HCT116 (cell line): ENCODE data around the gene RGS9BP. TPM values are rescaled to one million over a fixed set of nuclear protein-coding genes. Genes with fewer than 3 reads are reported as not detected.

Source experiments
- ATAC-seq: fragments of 200-7000 bp; cut with Tn5 transposase; 2 replicates; pipeline ENCODE4 v1.9.1; 2020; ENCODE audit warnings: mild to moderate bottlenecking, moderate library complexity
- BruUV-seq: library from RNA; stranded (reverse); fragments of 400-500 nt; replicated peaks from 2 replicates; lab custom pipeline; 2021; lab: Mats Ljungman, UMichigan
- CTCF ChIA-PET: fragments of 300-600 bp; sonication (Branson Sonifier 250); formaldehyde crosslinking; loops from one replicate; lab custom pipeline; 2021; ENCODE audit warnings: antibody characterized with exemption; lab: Charles Lee
- POLR2A ChIA-PET: fragments of 300-600, 350-600 bp; sonication (Branson Sonifier 250); formaldehyde crosslinking; loops from one replicate; lab custom pipeline; 2021; ENCODE audit warnings: antibody characterized with exemption; lab: Charles Lee
- RAD21 ChIA-PET, 2 experiments: fragments of 300-600 bp; sonication (Branson Sonifier 250); formaldehyde crosslinking; loops; one replicate each; lab custom pipeline; 2023; ENCODE audit warnings: low total read pairs in 2 of 2; ENCODE audit not compliant: uncharacterized antibody in 2 of 2, unreplicated experiment in 2 of 2, low non-redundant PET in 1 of 2; lab: Charles Lee
- DNase-seq: peaks from one replicate; pipeline ENCODE4 v3.0.0-alpha.2; 2010; ENCODE audit warnings: low read depth, low spot score
- H2AFZ ChIP-seq: fragments of 200-600 bp; shearing (Covaris generic), sonication (generic); 2 replicates; pipeline ENCODE4 v1.6.1; 2017; ENCODE audit warnings: low read depth, mixed run types, mixed read lengths, antibody characterized with exemption, low read length; ENCODE audit not compliant: poor library complexity, severe bottlenecking
- H3K27ac ChIP-seq: 2 replicates; pipeline ENCODE4 v1.5.1; 2012; ENCODE audit warnings: low read depth, low read length
- H3K27me3 ChIP-seq: fragments of 200-600 bp; sonication (generic); 2 replicates; pipeline ENCODE4 v1.6.1; 2016; ENCODE audit warnings: mixed run types, low read length, mixed read lengths; ENCODE audit not compliant: insufficient read depth
- H3K36me3 ChIP-seq, 2 experiments: fragments of 200-500 bp in 1 of 2; fragments of 200-600 bp in 1 of 2; sonication (Bioruptor generic) in 1 of 2; sonication (generic) in 1 of 2; 2 replicates each; pipeline versions ENCODE4 v1.5.1 to v1.6.1; 2014 to 2016; ENCODE audit warnings: low read length in 2 of 2, inconsistent platforms in 1 of 2, mixed read lengths in 1 of 2, mixed run types in 1 of 2; ENCODE audit not compliant: insufficient read depth in 2 of 2, control insufficient read depth in 1 of 2
- H3K4me1 ChIP-seq, 2 experiments: fragments of 200-600 bp in 1 of 2; sonication (generic) in 1 of 2; 2 replicates each; pipeline versions ENCODE4 v1.5.1 to v1.6.1; 2012 to 2017; ENCODE audit warnings: low read length in 2 of 2, inconsistent platforms in 1 of 2, mild to moderate bottlenecking in 1 of 2, mixed read lengths in 1 of 2, mixed run types in 1 of 2, moderate library complexity in 1 of 2; ENCODE audit not compliant: insufficient read depth in 2 of 2, control insufficient read depth in 1 of 2
- H3K4me2 ChIP-seq: fragments of 200-600 bp; sonication (generic); 2 replicates; pipeline ENCODE4 v1.6.1; 2017; ENCODE audit warnings: mixed run types, low read length, mixed read lengths
- H3K4me3 ChIP-seq, 2 experiments: fragments of 200-600 bp in 1 of 2; sonication (generic) in 1 of 2; replicated peaks in 1 of 2; 2 replicates each; pipeline ENCODE4 v1.5.1; 2011 to 2016; ENCODE audit warnings: low read length in 2 of 2, control low read depth in 1 of 2, low read depth in 1 of 2, mild to moderate bottlenecking in 1 of 2, mixed read lengths in 1 of 2, mixed run types in 1 of 2
- H3K79me2 ChIP-seq: fragments of 200-600 bp; sonication (generic); 2 replicates; pipeline ENCODE4 v1.6.1; 2017; ENCODE audit warnings: mild to moderate bottlenecking, mixed run types, low read length, moderate library complexity, mixed read lengths; ENCODE audit not compliant: insufficient read depth
- H3K9ac ChIP-seq: fragments of 200-600 bp; sonication (generic); 2 replicates; pipeline ENCODE4 v1.6.1; 2016; ENCODE audit warnings: low read length, mixed read lengths
- H3K9me2 ChIP-seq: fragments of 200-600 bp; sonication (generic), shearing (Covaris generic); 2 replicates; pipeline ENCODE4 v1.6.1; 2017; ENCODE audit warnings: mixed run types, mild to moderate bottlenecking, moderate library complexity; ENCODE audit not compliant: insufficient read depth
- H3K9me3 ChIP-seq, 2 experiments: fragments of 200-500 bp in 1 of 2; fragments of 200-600 bp in 1 of 2; sonication (Bioruptor generic) in 1 of 2; sonication (generic) in 1 of 2; 2 replicates each; pipeline ENCODE4 v1.6.1; 2014 to 2017; ENCODE audit warnings: low read length in 2 of 2, mixed read lengths in 2 of 2, inconsistent platforms in 1 of 2, low read depth in 1 of 2, mild to moderate bottlenecking in 1 of 2, mixed run types in 1 of 2, moderate library complexity in 1 of 2; ENCODE audit not compliant: control insufficient read depth in 1 of 2, insufficient read depth in 1 of 2
- H4K20me1 ChIP-seq: fragments of 200-600 bp; sonication (generic), shearing (Covaris generic); 2 replicates; pipeline ENCODE4 v1.6.1; 2017; ENCODE audit warnings: mixed run types, mild to moderate bottlenecking, moderate library complexity; ENCODE audit not compliant: insufficient read depth
- CBX3 ChIP-seq: IDR thresholded peaks from 2 replicates; pipeline ENCODE4 v1.6.1; 2012; ENCODE audit warnings: low read depth
- CEBPB ChIP-seq: IDR thresholded peaks from 2 replicates; pipeline ENCODE4 v1.6.1; 2012; ENCODE audit warnings: low read depth
- EGR1 ChIP-seq: IDR thresholded peaks from 2 replicates; pipeline ENCODE4 v1.6.1; 2012; ENCODE audit warnings: low read depth
- ELF1 ChIP-seq: IDR thresholded peaks from 2 replicates; pipeline ENCODE4 v1.6.1; 2012; ENCODE audit warnings: low read depth, borderline replicate concordance
- EZH2 ChIP-seq: fragments of 200-600 bp; sonication (generic); IDR thresholded peaks from 2 replicates; pipeline ENCODE4 v1.6.1; 2017; ENCODE audit warnings: antibody characterized with exemption, mixed run types
- FOSL1 ChIP-seq: IDR thresholded peaks from 2 replicates; pipeline ENCODE4 v1.6.1; 2012; ENCODE audit warnings: low read depth
- POLR2A ChIP-seq: IDR thresholded peaks from 2 replicates; pipeline ENCODE4 v1.7.0; 2011; ENCODE audit warnings: borderline replicate concordance; ENCODE audit not compliant: insufficient read depth, insufficient read length; ENCODE audit errors: extremely low read depth
- POLR2AphosphoS5 ChIP-seq: IDR thresholded peaks from 2 replicates; pipeline ENCODE4 v1.6.1; 2011; ENCODE audit warnings: mild to moderate bottlenecking, low read depth, low read length, moderate library complexity
- RAD21 ChIP-seq: IDR thresholded peaks from 2 replicates; pipeline ENCODE4 v1.6.1; 2012; ENCODE audit warnings: low read depth, mild to moderate bottlenecking
- SIN3A ChIP-seq: IDR thresholded peaks from 2 replicates; pipeline ENCODE4 v1.6.1; 2012; ENCODE audit warnings: low read depth
- SP1 ChIP-seq: IDR thresholded peaks from 2 replicates; pipeline ENCODE4 v1.6.1; 2012; ENCODE audit warnings: low read depth
- SRF ChIP-seq: IDR thresholded peaks from 2 replicates; pipeline ENCODE4 v1.6.1; 2012; ENCODE audit warnings: low read depth
- TCF7L2 ChIP-seq: IDR thresholded peaks from 2 replicates; pipeline ENCODE4 v1.7.0; 2011; ENCODE audit warnings: borderline replicate concordance, inconsistent platforms; ENCODE audit not compliant: insufficient read depth, insufficient read length; ENCODE audit errors: extremely low read depth
- ZNF274 ChIP-seq: fragments of 200-500 bp; sonication (Bioruptor generic); IDR thresholded peaks from 2 replicates; pipeline ENCODE4 v1.6.1; 2014; ENCODE audit warnings: mild to moderate bottlenecking, low read depth, low read length, inconsistent platforms
- intact Hi-C: fragments of 100-400 bp; cut with micrococcal nuclease; formaldehyde crosslinking; loops from 2 replicates; pipeline ENCODE4 v1.10.0; 2022
- total RNA-seq: library from RNA; stranded (reverse); gene quantifications from one replicate; pipeline ENCODE4 v1.2.1, GENCODE V29; 2021; ENCODE audit not compliant: unreplicated experiment
- TF ChIP-seq, protein P1 (sequence below): IDR thresholded peaks from 2 replicates; pipeline ENCODE4 v1.6.1; 2012
- TF ChIP-seq, protein P2 (sequence below): IDR thresholded peaks from 2 replicates; pipeline ENCODE4 v1.6.1; 2012; ENCODE audit warnings: low read depth

The RGS9BP gene
- total RNA-seq, 1 experiment from 2014 or later: 0.54 TPM

DNA sequence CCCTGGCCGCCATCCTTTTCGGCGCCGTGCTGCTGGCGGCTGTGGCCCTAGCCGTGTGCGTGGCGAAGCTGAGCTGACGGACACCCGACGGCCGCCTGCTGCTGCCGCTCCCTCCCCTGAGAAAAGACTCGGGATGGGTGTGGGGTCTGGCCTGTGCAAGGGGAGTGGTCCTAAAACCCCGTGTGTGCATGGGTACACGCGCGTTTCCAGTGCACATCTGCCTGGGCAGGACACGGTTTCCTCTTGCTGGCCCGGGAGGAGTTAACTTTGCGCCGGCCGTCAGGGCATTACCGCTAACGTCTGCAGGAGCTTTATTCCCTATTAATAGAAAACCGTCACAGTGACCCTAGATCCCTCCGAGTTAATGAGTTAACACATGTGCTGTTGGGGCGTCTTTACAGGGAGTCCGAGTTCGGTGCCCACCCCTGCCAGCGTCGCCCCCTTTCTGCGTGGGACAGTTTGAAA lies 1.3 kb downstream of the RGS9BP start:
- H3K9ac ChIP-seq: no peak overlapping the region
- TF ChIP-seq FOSL1: no peak
- no peak for TF ChIP-seq ZNF274
- no peak for TF ChIP-seq CEBPB
- no peak for TF ChIP-seq EZH2
- TF ChIP-seq SP1: no peak
- TF ChIP-seq RAD21: no peak
- TF ChIP-seq, protein P1, sequence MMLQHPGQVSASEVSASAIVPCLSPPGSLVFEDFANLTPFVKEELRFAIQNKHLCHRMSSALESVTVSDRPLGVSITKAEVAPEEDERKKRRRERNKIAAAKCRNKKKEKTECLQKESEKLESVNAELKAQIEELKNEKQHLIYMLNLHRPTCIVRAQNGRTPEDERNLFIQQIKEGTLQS: no peak
- no peak for TF ChIP-seq EGR1
- no peak for TF ChIP-seq POLR2A
- TF ChIP-seq ELF1: no peak
- TF ChIP-seq, all 23 proteins: peak for 0
- no peak overlapping the region for H3K4me2 ChIP-seq
- ChIA-PET RAD21 (no interaction called here), POLR2A (interaction anchor here (1.0 kb wide), 1 partner anchor 14 kb away, joined by 3 read pairs; the partner anchor contains the start of gene NUDT19), CTCF (interaction anchor here (0.6 kb wide), 1 partner anchor 90 kb away, joined by 3 read pairs; no protein-coding TSS in a partner anchor)
- H3K27ac ChIP-seq: no peak overlapping the region
- no TSS peak for BruUV-seq
- no peaks in the 10 kb centered on the region for H3K9me2 ChIP-seq
- no peak overlapping the region for H2AFZ ChIP-seq
- H3K36me3 ChIP-seq: 0 out of 4 replicates have a peak, but pooled peaks cover 0 to 4% of the 10 kb centered on the region in 2 experiments
- peaks cover 26% of the 10 kb centered on the region for H3K79me2 ChIP-seq
- ATAC-seq (no peak), DNase-seq (no peak)
- no peak overlapping the region for H3K4me3 ChIP-seq
- no peaks in the 10 kb centered on the region for H3K27me3 ChIP-seq
- H3K9me3 ChIP-seq: no peaks in the 10 kb centered on the region
- H3K4me1 ChIP-seq: peaks cover 11 to 23% of the 10 kb centered on the region in 2 experiments
- intact Hi-C loops: no loop called here
- H4K20me1 ChIP-seq: no peaks in the 10 kb centered on the region

DNA sequence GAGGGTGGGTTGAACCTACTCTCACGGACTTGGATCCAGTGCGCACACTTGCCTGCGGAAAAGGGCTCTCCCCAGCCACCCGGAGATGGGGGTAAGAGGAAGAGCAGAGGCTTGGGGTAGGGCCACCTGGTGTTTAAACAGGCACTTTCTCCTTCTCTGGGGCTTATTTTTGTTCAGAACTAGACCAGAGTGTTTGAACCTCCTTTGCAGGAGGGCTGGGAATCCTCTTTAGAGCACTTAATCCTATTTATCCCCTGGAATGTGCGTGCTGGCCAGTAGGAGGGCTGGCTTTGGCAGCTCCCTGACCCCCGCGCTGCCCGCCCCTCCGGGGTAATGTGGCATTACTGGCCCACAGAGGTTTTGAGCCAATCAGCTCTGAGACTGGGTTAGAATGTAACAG lies 2.0 kb downstream of the RGS9BP start:
- peaks cover 19% of the 10 kb centered on the region for H3K79me2 ChIP-seq
- H4K20me1 ChIP-seq: no peaks in the 10 kb centered on the region
- no peak overlapping the region for H3K9ac ChIP-seq
- ChIA-PET RAD21 (no interaction called here), CTCF (no interaction called here), POLR2A (no interaction called here)
- no peak overlapping the region for H3K27ac ChIP-seq
- no peaks in the 10 kb centered on the region for H3K9me3 ChIP-seq
- no peak overlapping the region for H3K4me2 ChIP-seq
- H3K4me1 ChIP-seq: peaks cover 14 to 23% of the 10 kb centered on the region in 2 experiments
- H3K9me2 ChIP-seq: no peaks in the 10 kb centered on the region
- intact Hi-C loops: no loop called here
- ATAC-seq: no peak
- BruUV-seq: no TSS peak
- no peaks in the 10 kb centered on the region for H3K36me3 ChIP-seq
- DNase-seq: no peak
- no peak overlapping the region for H3K4me3 ChIP-seq
- no peak overlapping the region for H2AFZ ChIP-seq
- no peaks in the 10 kb centered on the region for H3K27me3 ChIP-seq
- TF ChIP-seq CEBPB (no peak), POLR2AphosphoS5 (no peak), EZH2 (no peak), ELF1 (no peak), TCF7L2 (no peak), SRF (no peak), SIN3A (no peak), CBX3 (no peak), SP1 (no peak)
- TF ChIP-seq, protein P2, sequence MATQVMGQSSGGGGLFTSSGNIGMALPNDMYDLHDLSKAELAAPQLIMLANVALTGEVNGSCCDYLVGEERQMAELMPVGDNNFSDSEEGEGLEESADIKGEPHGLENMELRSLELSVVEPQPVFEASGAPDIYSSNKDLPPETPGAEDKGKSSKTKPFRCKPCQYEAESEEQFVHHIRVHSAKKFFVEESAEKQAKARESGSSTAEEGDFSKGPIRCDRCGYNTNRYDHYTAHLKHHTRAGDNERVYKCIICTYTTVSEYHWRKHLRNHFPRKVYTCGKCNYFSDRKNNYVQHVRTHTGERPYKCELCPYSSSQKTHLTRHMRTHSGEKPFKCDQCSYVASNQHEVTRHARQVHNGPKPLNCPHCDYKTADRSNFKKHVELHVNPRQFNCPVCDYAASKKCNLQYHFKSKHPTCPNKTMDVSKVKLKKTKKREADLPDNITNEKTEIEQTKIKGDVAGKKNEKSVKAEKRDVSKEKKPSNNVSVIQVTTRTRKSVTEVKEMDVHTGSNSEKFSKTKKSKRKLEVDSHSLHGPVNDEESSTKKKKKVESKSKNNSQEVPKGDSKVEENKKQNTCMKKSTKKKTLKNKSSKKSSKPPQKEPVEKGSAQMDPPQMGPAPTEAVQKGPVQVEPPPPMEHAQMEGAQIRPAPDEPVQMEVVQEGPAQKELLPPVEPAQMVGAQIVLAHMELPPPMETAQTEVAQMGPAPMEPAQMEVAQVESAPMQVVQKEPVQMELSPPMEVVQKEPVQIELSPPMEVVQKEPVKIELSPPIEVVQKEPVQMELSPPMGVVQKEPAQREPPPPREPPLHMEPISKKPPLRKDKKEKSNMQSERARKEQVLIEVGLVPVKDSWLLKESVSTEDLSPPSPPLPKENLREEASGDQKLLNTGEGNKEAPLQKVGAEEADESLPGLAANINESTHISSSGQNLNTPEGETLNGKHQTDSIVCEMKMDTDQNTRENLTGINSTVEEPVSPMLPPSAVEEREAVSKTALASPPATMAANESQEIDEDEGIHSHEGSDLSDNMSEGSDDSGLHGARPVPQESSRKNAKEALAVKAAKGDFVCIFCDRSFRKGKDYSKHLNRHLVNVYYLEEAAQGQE: no peak
- TF ChIP-seq, protein P1: no peak
